ENCODE data around the gene NDUFA7. TPM values are rescaled to one million over a fixed set of nuclear protein-coding genes. Genes with fewer than 3 reads are reported as not detected.
"Not testable (repeated sequence)": the region's sequence is repeated elsewhere in the genome, so short reads cannot be mapped to it uniquely, and the experiment has no call there.

Gene NDUFA7
- 17.0 and 22.6 TPM in 2 replicates for total RNA-seq (2014; rRNA removed; shearing (Covaris generic))

- DNase-seq (ENCODE audit: low read depth), result peak; percentile 98
Measured at GRCh38 chr19:8321067-8321985, at the start of gene NDUFA7, which contains the start of gene RPS28. TSS of gene NDUFA7 (minus strand) at chr19:8321375. CDS start at chr19:8321358, 17 bp downstream. TSS of gene RPS28 (plus strand) at chr19:8321496. CDS start at chr19:8321531, 35 bp downstream.

GRCh38 chr19:8370176-8371010 lies 49.2 kb upstream of the NDUFA7 start:
- no peak for DNase-seq (ENCODE audit: low read depth)

- DNase-seq (ENCODE audit: low read depth), result peak; percentile 99
Measured at GRCh38 chr19:8367327-8368001, 46.3 kb upstream of the NDUFA7 start.

- DNase-seq (ENCODE audit: low read depth), result no peak
Measured at GRCh38 chr19:8366961-8367326, 45.8 kb upstream of the NDUFA7 start.

GRCh38 chr19:8366121-8366581 lies 45.0 kb upstream of the NDUFA7 start:
- DNase-seq (ENCODE audit: low read depth), result no peak

- peak; percentile 68 for DNase-seq (ENCODE audit: low read depth)
Measured at GRCh38 chr19:8363803-8364771, 42.9 kb upstream of the NDUFA7 start, which contains the start of gene ANGPTL4. TSS of gene ANGPTL4 (plus strand) at chr19:8364155. CDS start at chr19:8364322, 167 bp downstream.

GRCh38 chr19:8361921-8362793 lies 41.0 kb upstream of the NDUFA7 start:
- DNase-seq (ENCODE audit: low read depth), result peak; percentile 99

GRCh38 chr19:8360196-8360595 lies 39.0 kb upstream of the NDUFA7 start:
- DNase-seq (ENCODE audit: low read depth), result no peak

GRCh38 chr19:8358948-8359347 lies 37.8 kb upstream of the NDUFA7 start:
- no peak for DNase-seq (ENCODE audit: low read depth)

- DNase-seq (ENCODE audit: low read depth), result no peak
Measured at GRCh38 chr19:8357007-8357521, 35.9 kb upstream of the NDUFA7 start.

GRCh38 chr19:8355631-8356402 lies 34.6 kb upstream of the NDUFA7 start:
- peak; percentile 85 for DNase-seq (ENCODE audit: low read depth)

- DNase-seq (ENCODE audit: low read depth), result not testable (repeated sequence)
Measured at GRCh38 chr19:8352845-8353244, 31.7 kb upstream of the NDUFA7 start.

- no peak for DNase-seq (ENCODE audit: low read depth)
Measured at GRCh38 chr19:8352134-8352827, 31.1 kb upstream of the NDUFA7 start.

- DNase-seq (ENCODE audit: low read depth), result not testable (repeated sequence)
Measured at GRCh38 chr19:8349629-8350372, 28.6 kb upstream of the NDUFA7 start.

- no peak for DNase-seq (ENCODE audit: low read depth)
Measured at GRCh38 chr19:8343483-8343844, 22.3 kb upstream of the NDUFA7 start.

GRCh38 chr19:8342684-8343482 lies 21.7 kb upstream of the NDUFA7 start, which contains the start of gene KANK3:
TSS of gene KANK3 (minus strand) at chr19:8343262. CDS start at chr19:8337828, 5,434 bp downstream.
- peak; percentile 98 for DNase-seq (ENCODE audit: low read depth)
